ENCODE results near the gene ANKRD40CL. TPM values are rescaled to one million over a fixed set of nuclear protein-coding genes. Genes with fewer than 3 reads are reported as not detected.
A peak's percentile ranks its signal among the peaks of the same experiment; 100 is the strongest.

The ANKRD40CL gene
- polyA plus RNA-seq, 1 donor: not detected

GRCh38 chr17:50787106-50787505, 19.8 kb upstream of the ANKRD40CL start:
- DNase-seq: no peak

GRCh38 chr17:50785946-50786570, 18.7 kb upstream of the ANKRD40CL start:
- DNase-seq: peak; percentile 56

GRCh38 chr17:50785126-50785525, 17.8 kb upstream of the ANKRD40CL start:
- no peak for DNase-seq

GRCh38 chr17:50783905-50784304, 16.6 kb upstream of the ANKRD40CL start:
- DNase-seq: no peak

GRCh38 chr17:50783193-50783660, 15.9 kb upstream of the ANKRD40CL start:
- peak; percentile 80 for DNase-seq

- no peak for DNase-seq
These were observed 13.8 kb upstream of the ANKRD40CL start for GRCh38 chr17:50781167-50781566.

GRCh38 chr17:50779747-50780353, 12.5 kb upstream of the ANKRD40CL start:
- DNase-seq: no peak

- DNase-seq: no peak
These were observed 11.7 kb upstream of the ANKRD40CL start for GRCh38 chr17:50778988-50779387.

- no peak for DNase-seq
These were observed 11.2 kb upstream of the ANKRD40CL start for GRCh38 chr17:50778471-50778870.

- DNase-seq: no peak
These were observed 8.6 kb upstream of the ANKRD40CL start for GRCh38 chr17:50775926-50776325.

GRCh38 chr17:50774225-50774803, 7.0 kb upstream of the ANKRD40CL start:
- no peak for DNase-seq

GRCh38 chr17:50771991-50772785, 4.9 kb upstream of the ANKRD40CL start:
- no peak for DNase-seq

GRCh38 chr17:50770346-50770745, 3.0 kb upstream of the ANKRD40CL start:
- no peak for DNase-seq

GRCh38 chr17:50769884-50770283, 2.6 kb upstream of the ANKRD40CL start:
- DNase-seq: no peak

GRCh38 chr17:50768346-50768761, 1.0 kb upstream of the ANKRD40CL start:
- no peak for DNase-seq

GRCh38 chr17:50767030-50767429, 288 bp downstream of the ANKRD40CL start:
- DNase-seq: no peak

GRCh38 chr17:50766222-50767023, 895 bp downstream of the ANKRD40CL start:
- DNase-seq: no peak

GRCh38 chr17:50765454-50766221, 1.7 kb downstream of the ANKRD40CL start:
- DNase-seq: no peak

GRCh38 chr17:50764734-50765149, 2.6 kb downstream of the ANKRD40CL start:
- DNase-seq: no peak

- DNase-seq: no peak
These were observed 3.4 kb downstream of the ANKRD40CL start for GRCh38 chr17:50763716-50764475.

GRCh38 chr17:50762177-50762576, 5.1 kb downstream of the ANKRD40CL start:
- DNase-seq: no peak

Data from hindlimb muscle (tissue), 1 donor.